ENCODE data around the gene RERE.
"Not testable (repeated sequence)": the region's sequence is repeated elsewhere in the genome, so short reads cannot be mapped to it uniquely, and the experiment has no call there.

Gene RERE

GRCh38 chr1:8797216-8797615, 20.2 kb downstream of the RERE start:
- no peak for DNase-seq (ENCODE audit: low spot score)

- no peak for DNase-seq (ENCODE audit: low spot score)
Measured at GRCh38 chr1:8796812-8797211, 20.6 kb downstream of the RERE start.

GRCh38 chr1:8794605-8795004, 22.8 kb downstream of the RERE start:
- no peak for DNase-seq (ENCODE audit: low spot score)

GRCh38 chr1:8791819-8792218, 25.6 kb downstream of the RERE start:
- DNase-seq (ENCODE audit: low spot score): no peak

GRCh38 chr1:8790987-8791386, 26.5 kb downstream of the RERE start:
- no peak for DNase-seq (ENCODE audit: low spot score)

- DNase-seq (ENCODE audit: low spot score): no peak
Measured at GRCh38 chr1:8790478-8790877, 27.0 kb downstream of the RERE start.

GRCh38 chr1:8789314-8790214, 27.9 kb downstream of the RERE start:
- DNase-seq (ENCODE audit: low spot score): no peak

GRCh38 chr1:8787218-8787617, 30.2 kb downstream of the RERE start:
- no peak for DNase-seq (ENCODE audit: low spot score)

- DNase-seq (ENCODE audit: low spot score): not testable (repeated sequence)
Measured at GRCh38 chr1:8786204-8786603, 31.2 kb downstream of the RERE start.

GRCh38 chr1:8782955-8783354, 34.5 kb downstream of the RERE start:
- DNase-seq (ENCODE audit: low spot score): no peak

GRCh38 chr1:8782001-8782620, 35.3 kb downstream of the RERE start:
- DNase-seq (ENCODE audit: low spot score): no peak

- DNase-seq (ENCODE audit: low spot score): no peak
Measured at GRCh38 chr1:8780405-8780804, 37.0 kb downstream of the RERE start.

- DNase-seq (ENCODE audit: low spot score): no peak
Measured at GRCh38 chr1:8777867-8778266, 39.6 kb downstream of the RERE start.

- DNase-seq (ENCODE audit: low spot score): no peak
Measured at GRCh38 chr1:8776104-8776503, 41.3 kb downstream of the RERE start.

- no peak for DNase-seq (ENCODE audit: low spot score)
Measured at GRCh38 chr1:8767006-8767405, 50.4 kb downstream of the RERE start.

GRCh38 chr1:8765198-8765597, 52.2 kb downstream of the RERE start:
- DNase-seq (ENCODE audit: low spot score): no peak

- DNase-seq (ENCODE audit: low spot score): no peak
Measured at GRCh38 chr1:8764293-8764937, 53.0 kb downstream of the RERE start.

- no peak for DNase-seq (ENCODE audit: low spot score)
Measured at GRCh38 chr1:8763888-8764287, 53.6 kb downstream of the RERE start.

- no peak for DNase-seq (ENCODE audit: low spot score)
Measured at GRCh38 chr1:8754993-8755392, 62.4 kb downstream of the RERE start.

- no peak for DNase-seq (ENCODE audit: low spot score)
Measured at GRCh38 chr1:8754247-8754650, 63.2 kb downstream of the RERE start.

- no peak for DNase-seq (ENCODE audit: low spot score)
Measured at GRCh38 chr1:8753736-8754135, 63.7 kb downstream of the RERE start.

- no peak for DNase-seq (ENCODE audit: low spot score)
Measured at GRCh38 chr1:8752921-8753713, 64.3 kb downstream of the RERE start.

Measured in COLO829 (cell line).